Measurements from ENCODE around the gene TM4SF5. TPM values are rescaled to one million over a fixed set of nuclear protein-coding genes. Genes with fewer than 3 reads are reported as not detected.

The TM4SF5 gene
- total RNA-seq, 1 experiment from 2014 or later = not detected

GRCh38 chr17:4742133-4742532 is 29.6 kb upstream of the TM4SF5 start:
- no peak overlapping the region for H3K4me3 ChIP-seq (replicated peaks in 1 of 2; ENCODE audit: low read depth in 1 of 2, low read length in 2 of 2)
- no TSS peak for BruUV-seq (replicated peaks)
- H2AFZ ChIP-seq (ENCODE audit: low read depth, low read length, poor library complexity, severe bottlenecking) = no peak overlapping the region
- H3K27ac ChIP-seq (ENCODE audit: low read depth, low read length) = no peak overlapping the region
- no peaks in the 10 kb centered on the region for H3K9me3 ChIP-seq (ENCODE audit: control insufficient read depth in 1 of 2, insufficient read depth in 1 of 2, low read depth in 1 of 2, low read length in 2 of 2)
- H3K27me3 ChIP-seq (ENCODE audit: insufficient read depth, low read length) = no peaks in the 10 kb centered on the region
- H3K9me2 ChIP-seq (ENCODE audit: insufficient read depth) = no peaks in the 10 kb centered on the region
- POLR2A ChIA-PET = no interaction called here
- DNase-seq (ENCODE audit: low read depth, low spot score) (no peak), ATAC-seq (no peak)
- H3K9ac ChIP-seq (ENCODE audit: low read length) = no peak overlapping the region
- H3K4me2 ChIP-seq (ENCODE audit: low read length) = no peak overlapping the region
- RAD21 ChIA-PET (ENCODE audit: low non-redundant PET in 1 of 2, low total read pairs in 2 of 2, uncharacterized antibody in 2 of 2, unreplicated experiment in 2 of 2) = no interaction called here
- peaks cover 11 to 20% of the 10 kb centered on the region in 2 experiments for H3K4me1 ChIP-seq (ENCODE audit: control insufficient read depth in 1 of 2, insufficient read depth in 2 of 2, low read length in 2 of 2)
- no peaks in the 10 kb centered on the region for H3K36me3 ChIP-seq (ENCODE audit: control insufficient read depth in 1 of 2, insufficient read depth in 2 of 2, low read length in 2 of 2)
- intact Hi-C loops (cut with micrococcal nuclease) = no loop called here
- H4K20me1 ChIP-seq (ENCODE audit: insufficient read depth) = no peaks in the 10 kb centered on the region
- CTCF ChIA-PET = no interaction called here
- TF ChIP-seq ZBTB33 (IDR thresholded peaks at IDR 0.05; ENCODE audit: extremely low read depth, insufficient replicate concordance, low read length) (no peak), EZH2phosphoT487 (IDR thresholded peaks at IDR 0.05; ENCODE audit: borderline replicate concordance) (no peak), FOSL1 (IDR thresholded peaks at IDR 0.05; ENCODE audit: low read depth) (no peak), RAD21 (IDR thresholded peaks at IDR 0.05; ENCODE audit: low read depth) (no peak), SRF (IDR thresholded peaks at IDR 0.05; ENCODE audit: low read depth) (no peak), CEBPB (IDR thresholded peaks at IDR 0.05; ENCODE audit: low read depth) (no peak), ATF3 (IDR thresholded peaks at IDR 0.05) (no peak), MAX (IDR thresholded peaks at IDR 0.05) (no peak), ELF1 (IDR thresholded peaks at IDR 0.05; ENCODE audit: borderline replicate concordance, low read depth) (no peak), YY1 (IDR thresholded peaks at IDR 0.05; ENCODE audit: extremely low read depth, insufficient replicate concordance, low read depth, low read length) (no peak), SP1 (IDR thresholded peaks at IDR 0.05; ENCODE audit: low read depth) (no peak), EZH2 (IDR thresholded peaks at IDR 0.05) (no peak), POLR2AphosphoS5 (IDR thresholded peaks at IDR 0.05; ENCODE audit: low read depth, low read length) (no peak), ZFX (IDR thresholded peaks at IDR 0.05) (no peak), CTCF (IDR thresholded peaks at IDR 0.05 in 2 of 3, conservative IDR thresholded peaks at IDR 0.05 in 1 of 3; ENCODE audit: borderline replicate concordance in 1 of 3, insufficient read depth in 1 of 3, low read depth in 2 of 3, low read length in 2 of 3) (no peak), TCF7L2 (IDR thresholded peaks at IDR 0.05; ENCODE audit: borderline replicate concordance, extremely low read depth, insufficient read depth, insufficient read length) (no peak), SIN3A (IDR thresholded peaks at IDR 0.05; ENCODE audit: low read depth) (no peak)
- H3K79me2 ChIP-seq (ENCODE audit: insufficient read depth, low read length) = no peaks in the 10 kb centered on the region; the same call in 1 of the 2 replicates
